DOHH2 (cell line): ENCODE data around the gene DMAP1.

ENCODE experiments used
- H3F3A ChIP-seq: fragments of 200-600 bp; sonication (generic), shearing (Covaris generic); 2 replicates; pipeline ENCODE4 v1.6.0; 2016; ENCODE audit warnings: antibody characterized with exemption, mild to moderate bottlenecking; ENCODE audit not compliant: control insufficient read depth, insufficient read depth
- H3K27ac ChIP-seq: fragments of 200-600 bp; sonication (generic); 2 replicates; pipeline ENCODE4 v1.5.1; 2014; ENCODE audit warnings: low read depth, mild to moderate bottlenecking, low read length, moderate library complexity
- H3K27me3 ChIP-seq: fragments of 200-600 bp; sonication (generic); 2 replicates; pipeline ENCODE4 v1.6.1; 2014; ENCODE audit warnings: mild to moderate bottlenecking, low read length, mixed read lengths; ENCODE audit not compliant: control insufficient read depth
- H3K36me3 ChIP-seq: fragments of 200-600 bp; sonication (generic); 2 replicates; pipeline ENCODE4 v1.6.1; 2014; ENCODE audit warnings: mild to moderate bottlenecking, low read length, moderate library complexity, mixed read lengths; ENCODE audit not compliant: control insufficient read depth
- H3K4me1 ChIP-seq: fragments of 200-600 bp; sonication (generic); 2 replicates; pipeline ENCODE4 v1.6.1; 2014; ENCODE audit warnings: mild to moderate bottlenecking, low read length, mixed read lengths; ENCODE audit not compliant: control insufficient read depth
- H3K4me2 ChIP-seq: fragments of 200-600 bp; sonication (generic); 2 replicates; pipeline ENCODE4 v1.6.0; 2014; ENCODE audit warnings: mild to moderate bottlenecking, low read length, moderate library complexity
- H3K4me3 ChIP-seq: fragments of 200-600 bp; sonication (generic); 2 replicates; pipeline ENCODE4 v1.5.1; 2014; ENCODE audit warnings: mild to moderate bottlenecking, low read length, mixed read lengths
- H3K79me2 ChIP-seq: fragments of 200-600 bp; sonication (generic); 2 replicates; pipeline ENCODE4 v1.6.1; 2014; ENCODE audit warnings: mild to moderate bottlenecking, low read length, mixed read lengths; ENCODE audit not compliant: control insufficient read depth
- H3K9me2 ChIP-seq: fragments of 200-600 bp; sonication (generic); replicated peaks from 2 replicates; pipeline ENCODE4 v1.6.1; 2014; ENCODE audit warnings: mild to moderate bottlenecking, low read length, mixed read lengths; ENCODE audit not compliant: control insufficient read depth
- H3K9me3 ChIP-seq: fragments of 200-600 bp; sonication (generic); 2 replicates; pipeline ENCODE4 v1.6.1; 2014; ENCODE audit warnings: antibody characterized with exemption, low read length, mixed read lengths; ENCODE audit not compliant: control insufficient read depth, insufficient read depth
- H4K20me1 ChIP-seq: fragments of 200-600 bp; sonication (generic); 2 replicates; pipeline ENCODE4 v1.6.0; 2014; ENCODE audit warnings: low read depth, mild to moderate bottlenecking, antibody characterized with exemption, low read length, moderate library complexity; ENCODE audit not compliant: control insufficient read depth, insufficient read depth
- CTCF ChIP-seq: fragments of 200-600 bp; sonication (generic); IDR thresholded peaks from one replicate; pipeline ENCODE4 v1.5.1; 2014; ENCODE audit warnings: antibody characterized with exemption, mild to moderate bottlenecking, low read depth, low read length; ENCODE audit not compliant: poor library complexity, severe bottlenecking
- EZH2phosphoT487 ChIP-seq: fragments of 200-600 bp; sonication (generic); IDR thresholded peaks from 2 replicates; pipeline ENCODE4 v1.6.1; 2017; ENCODE audit warnings: borderline replicate concordance, mild to moderate bottlenecking, antibody characterized with exemption, low read length, moderate library complexity, mixed read lengths

Gene DMAP1

GRCh38 chr1:44244986-44245385 lies 31.7 kb downstream of the DMAP1 start:
- H3K4me2 ChIP-seq: no peak overlapping the region
- H3K9me2 ChIP-seq: no peaks in the 10 kb centered on the region
- no peaks in the 10 kb centered on the region for H4K20me1 ChIP-seq
- no peaks in the 10 kb centered on the region for H3K9me3 ChIP-seq
- no peaks in the 10 kb centered on the region for H3K27me3 ChIP-seq
- no peak overlapping the region for H3K4me3 ChIP-seq
- peaks cover 2% of the 10 kb centered on the region; the same call in 1 of the 2 replicates for H3K4me1 ChIP-seq
- no peak overlapping the region for H3K27ac ChIP-seq
- no peaks in the 10 kb centered on the region; the same call in 1 of the 2 replicates for H3K36me3 ChIP-seq
- H3F3A ChIP-seq: no peaks in the 10 kb centered on the region
- TF ChIP-seq EZH2phosphoT487: no peak
- no peak for TF ChIP-seq CTCF
- no peaks in the 10 kb centered on the region for H3K79me2 ChIP-seq

GRCh38 chr1:44246806-44247205 lies 33.5 kb downstream of the DMAP1 start:
- H3K9me2 ChIP-seq: no peaks in the 10 kb centered on the region
- no peaks in the 10 kb centered on the region for H3K9me3 ChIP-seq
- H3K36me3 ChIP-seq: no peaks in the 10 kb centered on the region; the same call in 1 of the 2 replicates
- no peak overlapping the region for H3K4me3 ChIP-seq
- no peak for TF ChIP-seq CTCF
- no peaks in the 10 kb centered on the region for H3K4me1 ChIP-seq
- no peaks in the 10 kb centered on the region for H3K79me2 ChIP-seq
- H4K20me1 ChIP-seq: no peaks in the 10 kb centered on the region
- no peak overlapping the region for H3K27ac ChIP-seq
- no peaks in the 10 kb centered on the region for H3K27me3 ChIP-seq
- H3F3A ChIP-seq: no peaks in the 10 kb centered on the region
- no peak overlapping the region for H3K4me2 ChIP-seq

- Histone ChIP-seq H3K9me3 (no peaks in the 10 kb centered on the region), H3K4me3 (no peak overlapping the region), H3K4me2 (no peak overlapping the region), H3K27ac (no peak overlapping the region), H3F3A (no peaks in the 10 kb centered on the region), H3K9me2 (no peaks in the 10 kb centered on the region), H3K36me3 (no peaks in the 10 kb centered on the region; the same call in 1 of the 2 replicates), H3K27me3 (no peaks in the 10 kb centered on the region), H3K79me2 (no peaks in the 10 kb centered on the region), H3K4me1 (no peaks in the 10 kb centered on the region), H4K20me1 (no peaks in the 10 kb centered on the region)
- TF ChIP-seq EZH2phosphoT487 (no peak), CTCF (no peak)
Measured at GRCh38 chr1:44249543-44249942, 36.3 kb downstream of the DMAP1 start.
